GM21786 (cell line): ENCODE data around the gene ISG15.

ENCODE experiments used
- ATAC-seq: cut with Tn5 transposase; IDR thresholded peaks from one replicate; pipeline ENCODE4 v1.9.1; 2021; ENCODE audit not compliant: unreplicated experiment

ISG15 gene

DNA sequence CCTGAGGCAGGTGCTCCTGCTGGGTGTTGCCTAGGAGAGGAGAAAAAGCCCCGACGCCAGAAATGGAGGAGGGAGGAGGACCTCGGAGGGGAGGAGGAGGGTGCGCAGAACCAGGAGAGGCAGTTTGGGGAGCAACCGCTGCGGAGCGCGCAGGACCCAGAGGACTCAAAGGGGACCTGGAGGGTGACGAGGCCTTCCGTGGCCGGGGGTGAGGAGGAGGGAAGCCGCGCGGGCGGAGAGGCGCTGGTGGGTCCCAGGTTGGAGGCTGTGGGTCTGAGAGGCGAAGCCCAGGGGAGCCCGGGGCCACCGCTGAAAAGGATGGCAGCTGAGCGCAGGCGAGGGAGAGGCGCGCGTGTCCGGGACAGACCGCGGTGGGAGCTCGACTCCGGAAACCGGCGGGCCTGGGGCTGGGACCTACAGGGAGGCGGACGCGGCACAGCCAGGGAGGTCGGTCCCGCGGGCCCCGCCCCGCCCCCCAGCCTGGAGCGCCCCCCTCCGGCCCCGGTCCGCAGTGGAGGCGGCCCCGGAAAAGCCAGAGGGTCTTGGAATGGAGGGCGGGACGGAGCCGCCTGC is 45.7 kb downstream of the ISG15 start:
- ATAC-seq: peak; percentile 31

DNA sequence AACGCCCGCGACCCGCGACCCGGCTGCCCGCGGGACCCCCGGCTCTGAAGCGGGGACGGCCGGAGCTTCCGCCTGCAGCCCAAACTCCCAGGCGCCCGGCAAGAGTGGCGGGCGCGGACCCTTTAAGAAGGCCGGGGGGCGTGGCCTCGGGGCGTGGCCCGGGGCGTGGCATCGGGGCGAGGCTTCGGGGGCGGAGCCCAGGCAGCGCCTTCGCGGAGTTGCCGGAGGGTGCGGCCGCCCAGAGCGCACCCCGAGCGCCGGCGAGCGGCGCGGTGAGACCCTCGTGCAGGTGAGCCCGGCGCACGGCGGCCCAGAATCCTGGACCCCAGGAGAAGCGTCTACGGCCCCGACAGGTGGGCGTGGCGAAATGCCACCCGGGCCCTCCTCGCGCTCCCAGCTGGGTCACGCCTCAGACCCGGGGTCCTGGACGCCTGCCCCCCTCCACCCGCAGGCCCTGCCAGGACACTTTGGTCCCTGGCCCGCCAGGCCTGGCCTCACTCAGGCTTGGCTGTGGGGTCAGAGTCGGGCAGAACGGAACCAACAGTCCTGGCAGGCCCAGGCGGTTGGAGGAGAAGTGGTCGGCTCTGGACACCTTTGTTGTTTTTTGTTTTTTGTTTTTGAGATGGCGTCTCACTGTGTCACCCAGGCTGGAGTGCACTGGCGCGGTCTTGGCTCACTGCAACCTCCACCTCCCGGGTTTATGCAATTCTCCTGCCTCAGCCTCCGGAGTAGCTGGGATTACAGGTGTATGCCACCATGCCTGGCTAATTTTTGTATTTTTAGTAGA is 46.4 kb downstream of the ISG15 start:
- peak; percentile 71 for ATAC-seq

DNA sequence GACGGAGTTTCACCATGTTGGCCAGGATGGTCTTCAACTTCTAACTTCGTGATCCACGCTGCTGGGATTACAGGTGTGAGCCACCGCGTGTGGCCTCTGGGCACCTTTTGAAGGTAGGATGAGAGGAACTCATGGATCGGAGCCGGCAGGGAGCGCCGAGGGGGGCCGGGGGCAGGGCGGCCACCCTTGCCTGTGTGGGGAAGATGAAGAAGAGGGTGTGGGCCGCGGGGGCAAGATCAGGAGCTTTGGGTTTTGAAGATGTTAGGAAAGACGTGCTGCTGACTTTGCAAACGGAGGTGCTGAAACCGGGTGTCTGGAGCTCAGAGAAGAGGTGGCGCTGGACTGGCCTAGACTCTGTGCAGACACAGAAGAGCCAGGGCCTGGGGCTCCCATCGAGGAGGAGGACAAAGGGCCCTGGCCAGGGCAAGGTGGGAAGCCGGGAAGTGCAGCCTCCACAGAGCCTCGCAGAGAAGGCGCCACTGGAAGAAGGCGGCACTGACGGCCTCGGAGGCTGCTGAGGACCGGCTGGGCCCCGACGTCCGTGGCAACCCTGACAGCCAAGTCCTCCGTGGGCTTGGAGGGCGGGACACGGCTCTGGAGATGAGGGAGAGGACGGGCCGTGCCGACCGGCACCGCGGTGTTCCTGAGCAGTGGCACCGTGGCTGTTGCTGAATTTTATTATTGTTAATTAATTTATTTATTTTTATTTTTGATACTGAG is 47.1 kb downstream of the ISG15 start:
- ATAC-seq: no peak

DNA sequence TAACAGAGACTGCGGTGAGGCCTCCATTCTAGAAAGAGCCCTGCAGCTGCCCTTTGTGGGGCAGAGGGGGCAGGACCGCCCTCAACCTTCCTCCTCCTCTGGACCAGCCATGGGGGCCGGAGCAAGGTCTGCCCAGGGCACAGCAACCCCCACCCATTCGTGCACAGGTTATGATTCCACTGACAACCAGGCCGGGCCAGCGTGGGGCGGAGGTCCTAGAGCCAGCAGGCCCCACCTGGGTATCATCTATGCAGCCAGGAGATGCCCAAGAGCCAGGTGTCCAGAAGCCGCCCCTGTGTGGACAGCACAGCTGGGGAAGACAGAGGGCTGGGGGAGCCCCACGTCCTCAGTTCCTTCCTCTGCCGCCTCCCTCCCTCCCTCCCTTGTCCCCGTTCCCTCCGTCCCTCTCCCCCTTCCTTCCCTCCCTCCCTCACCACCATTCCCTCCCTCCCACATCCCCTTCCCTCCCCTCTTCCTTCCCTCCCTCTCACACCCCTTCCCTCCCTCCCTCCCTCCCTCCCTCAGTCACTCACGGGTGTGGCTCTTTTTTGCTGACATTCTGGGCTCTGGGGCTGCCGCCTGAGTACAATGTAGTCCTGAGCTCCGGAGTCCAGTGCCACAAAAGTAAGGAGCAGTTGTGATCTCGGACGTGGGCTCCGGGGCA is 48.5 kb downstream of the ISG15 start:
- ATAC-seq: no peak

DNA sequence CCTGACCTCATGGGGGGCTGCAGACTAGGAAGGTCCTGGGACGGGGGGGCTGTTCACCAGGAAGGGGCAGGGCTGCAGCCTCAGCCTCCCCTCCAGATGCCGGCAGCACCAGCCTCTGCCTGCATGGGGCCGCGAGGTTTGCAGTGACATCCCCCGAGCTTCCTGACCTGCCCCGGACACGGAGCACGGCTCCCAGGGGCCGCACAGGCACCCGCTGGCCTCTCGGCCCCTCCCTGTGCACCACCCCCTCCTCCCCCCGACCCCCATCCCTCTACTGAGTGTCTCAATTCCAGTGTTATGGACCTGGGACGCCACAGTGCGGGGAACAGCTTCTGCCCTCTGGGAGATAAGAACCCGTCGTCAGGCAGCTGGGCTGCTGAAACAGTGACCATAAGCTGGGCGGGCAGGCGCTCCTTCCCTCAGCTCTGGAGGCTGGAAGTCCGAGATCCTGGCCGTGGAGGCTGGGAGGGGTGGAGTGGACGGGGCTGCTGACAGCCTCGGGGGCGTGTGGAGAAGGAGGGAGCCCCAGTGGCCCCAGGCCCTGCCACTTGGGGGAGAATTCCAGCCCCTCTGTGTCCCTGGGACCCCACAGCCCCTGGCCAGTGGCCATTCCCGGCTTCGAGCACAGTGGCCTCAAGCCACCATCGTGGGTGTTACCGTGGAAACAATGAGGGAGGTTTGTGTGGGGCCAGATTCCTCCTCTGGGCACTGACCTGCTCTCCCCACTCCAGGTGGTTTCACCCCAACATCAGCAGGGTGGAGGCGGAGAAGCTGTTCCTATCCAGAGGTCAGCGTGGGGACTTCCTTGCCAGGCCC is 49.3 kb downstream of the ISG15 start:
- ATAC-seq: no peak

DNA sequence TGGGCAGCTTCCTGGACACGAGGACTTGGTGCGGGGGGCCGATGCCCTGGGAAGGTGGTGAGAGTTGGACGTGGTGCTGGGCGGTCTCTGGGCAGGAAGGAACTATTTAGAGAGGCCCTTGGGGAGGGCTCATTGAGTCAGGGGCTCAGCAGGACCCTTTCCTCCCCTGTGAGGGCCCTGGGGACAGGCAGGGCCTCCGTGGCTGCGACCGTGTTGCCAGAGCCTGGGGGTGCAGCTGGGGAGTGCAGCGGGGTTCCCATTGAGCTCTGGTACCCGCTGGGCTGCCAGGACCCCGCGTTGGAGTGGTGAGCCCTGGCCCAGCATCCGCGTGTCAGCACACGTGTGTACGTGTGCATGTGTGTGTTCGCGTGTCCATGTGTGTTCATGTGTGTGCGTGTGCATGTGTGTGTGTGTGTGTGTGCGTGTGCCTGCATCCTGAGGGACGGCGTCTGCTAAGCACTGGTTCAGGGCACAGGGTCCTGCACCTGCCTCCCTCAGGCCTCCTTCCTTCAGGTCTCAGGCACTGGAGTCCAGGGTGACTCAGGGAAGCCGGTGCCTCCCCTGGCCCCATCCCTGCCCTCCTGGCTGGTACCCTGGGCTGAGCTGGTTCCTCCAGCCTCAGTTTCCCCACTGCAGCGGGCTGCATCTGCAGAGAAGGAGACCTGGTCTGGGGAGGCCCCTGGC is 50.1 kb downstream of the ISG15 start:
- no peak for ATAC-seq
